Measurements from ENCODE around the gene GID8.

- no peak for TF ChIP-seq CTCF (IDR thresholded peaks at IDR 0.05)
- TF ChIP-seq POLR2A (IDR thresholded peaks at IDR 0.05): no peak
These were observed 28.8 kb upstream of the GID8 start for GRCh38 chr20:62908971-62909791.
